NCI-H2196 (cell line): Measurements from ENCODE around the gene HEATR3.

Experiments used
- DNase-seq: peaks from one replicate; lab custom pipeline; 2025; ENCODE audit not compliant: unreplicated experiment; lab: John Stamatoyannopoulos, UW

HEATR3 gene

GRCh38 chr16:50065624-50066481 lies at the start of gene HEATR3:
HEATR3 (plus strand) TSS chr16:50065970; CDS start chr16:50066132, 162 bp downstream.
- peak; percentile 72 for DNase-seq

- no peak for DNase-seq
Measured at GRCh38 chr16:50017553-50017952, 48.2 kb upstream of the HEATR3 start.

- no peak for DNase-seq
Measured at GRCh38 chr16:50021544-50021943, 44.2 kb upstream of the HEATR3 start.

- no peak for DNase-seq
Measured at GRCh38 chr16:50023641-50024040, 42.1 kb upstream of the HEATR3 start.

- no peak for DNase-seq
Measured at GRCh38 chr16:50024207-50024606, 41.6 kb upstream of the HEATR3 start.

GRCh38 chr16:50024684-50025536 lies 40.9 kb upstream of the HEATR3 start, which contains the start of gene CNEP1R1:
CNEP1R1 (plus strand) TSS chr16:50025225; CDS start chr16:50025316, 91 bp downstream.
- DNase-seq, result peak; percentile 81

- DNase-seq, result no peak
Measured at GRCh38 chr16:50025537-50025931, 40.2 kb upstream of the HEATR3 start.

- no peak for DNase-seq
Measured at GRCh38 chr16:50027829-50028228, 37.9 kb upstream of the HEATR3 start.

- no peak for DNase-seq
Measured at GRCh38 chr16:50035468-50035992, 30.2 kb upstream of the HEATR3 start.

GRCh38 chr16:50036426-50036825 lies 29.3 kb upstream of the HEATR3 start:
- DNase-seq, result no peak

- DNase-seq, result no peak
Measured at GRCh38 chr16:50037662-50038220, 28.0 kb upstream of the HEATR3 start.

- no peak for DNase-seq
Measured at GRCh38 chr16:50038286-50038685, 27.5 kb upstream of the HEATR3 start.

GRCh38 chr16:50038756-50039529 lies 26.8 kb upstream of the HEATR3 start:
- DNase-seq, result no peak

- DNase-seq, result no peak
Measured at GRCh38 chr16:50040018-50040417, 25.8 kb upstream of the HEATR3 start.

- DNase-seq, result no peak
Measured at GRCh38 chr16:50040710-50041109, 25.1 kb upstream of the HEATR3 start.

- DNase-seq, result no peak
Measured at GRCh38 chr16:50043358-50043757, 22.4 kb upstream of the HEATR3 start.

GRCh38 chr16:50045412-50045811 lies 20.4 kb upstream of the HEATR3 start:
- no peak for DNase-seq

GRCh38 chr16:50046853-50047252 lies 18.9 kb upstream of the HEATR3 start:
- no peak for DNase-seq

- DNase-seq, result no peak
Measured at GRCh38 chr16:50047864-50048263, 17.9 kb upstream of the HEATR3 start.

GRCh38 chr16:50050802-50051201 lies 15.0 kb upstream of the HEATR3 start:
- no peak for DNase-seq

GRCh38 chr16:50056226-50056625 lies 9.5 kb upstream of the HEATR3 start:
- DNase-seq, result no peak
